HepG2 (cell line): ENCODE data around the gene TNKS1BP1. TPM values are rescaled to one million over a fixed set of nuclear protein-coding genes. Genes with fewer than 3 reads are reported as not detected.

Experiments
- ATAC-seq: fragments of 200-7000 bp; cut with Tn5 transposase; 3 replicates; pipeline ENCODE4 v1.9.1; 2020; ENCODE audit warnings: mild to moderate bottlenecking, moderate library complexity
- BruUV-seq: library from RNA; stranded (reverse); fragments of 400-500 nt; replicated peaks from 2 replicates; lab custom pipeline; 2021; lab: Mats Ljungman, UMichigan
- CTCF ChIA-PET: fragments of 300-600 bp; formaldehyde crosslinking; extraction: SDS; loops from one replicate; lab custom pipeline; 2021; ENCODE audit warnings: low total read pairs, inconsistent platforms, low intra/inter-chr PET ratio; lab: Yijun Ruan, JAX
- POLR2A ChIA-PET: fragments of 350-600 bp; sonication (Branson Sonifier 250); formaldehyde crosslinking; loops from one replicate; lab custom pipeline; 2020; ENCODE audit warnings: antibody characterized with exemption, inconsistent platforms; lab: Yijun Ruan, JAX
- DNase-seq: peaks from one replicate; pipeline ENCODE4 v3.0.0-alpha.2; 2015; ENCODE audit warnings: low spot score
- FAIRE-seq: peaks from 3 replicates; lab custom pipeline; 2011; peaks lifted over from hg19 to GRCh38; lab: Jason Lieb, UNC
- H2AFZ ChIP-seq: one replicate; pipeline ENCODE4 v1.6.1; 2011; ENCODE audit warnings: low read length, inconsistent platforms
- H3K27ac ChIP-seq: fragments of 300-600 bp; 3 replicates; pipeline ENCODE4 v1.8.0; 2011; ENCODE audit warnings: mixed run types, mild to moderate bottlenecking, mixed read lengths, low read length, inconsistent platforms; ENCODE audit not compliant: insufficient read depth; ENCODE audit errors: extremely low read length
- H3K27me3 ChIP-seq, 2 experiments: fragments of 200-600 bp in 1 of 2; 2 replicates in 1 of 2; 3 replicates in 1 of 2; pipeline versions ENCODE4 v1.6.0 to v1.8.0; 2011; ENCODE audit warnings: low read length in 2 of 2, mild to moderate bottlenecking in 2 of 2, moderate library complexity in 2 of 2, inconsistent platforms in 1 of 2; ENCODE audit not compliant: insufficient read depth in 2 of 2, control insufficient read depth in 1 of 2
- H3K36me3 ChIP-seq, 2 experiments: fragments of 200-600 bp in 1 of 2; replicated peaks in 1 of 2; 2 replicates in 1 of 2; 3 replicates in 1 of 2; pipeline versions ENCODE4 v1.5.1 to v1.8.0; 2011; ENCODE audit warnings: low read length in 2 of 2, inconsistent platforms in 1 of 2; ENCODE audit not compliant: insufficient read depth in 2 of 2, control insufficient read depth in 1 of 2
- H3K4me1 ChIP-seq: 2 replicates; pipeline ENCODE4 v1.5.1; 2012; ENCODE audit warnings: low read length, inconsistent platforms; ENCODE audit not compliant: insufficient read depth
- H3K4me2 ChIP-seq: 2 replicates; pipeline ENCODE4 v1.6.0; 2011; ENCODE audit warnings: low read depth, low read length, inconsistent platforms
- H3K4me3 ChIP-seq, 3 experiments: fragments of 200-600 bp in 1 of 3; sonication (generic), shearing (Covaris generic) in 1 of 3; replicated peaks in 1 of 3; 2 replicates each; pipeline ENCODE4 v1.5.1; 2011 to 2016; ENCODE audit warnings: low read length in 3 of 3, inconsistent platforms in 2 of 3, low read depth in 2 of 3, mild to moderate bottlenecking in 2 of 3, control low read depth in 1 of 3, mixed read lengths in 1 of 3; ENCODE audit not compliant: insufficient read depth in 1 of 3
- H3K79me2 ChIP-seq: one replicate; pipeline ENCODE4 v1.6.1; 2011; ENCODE audit warnings: low read length, inconsistent platforms; ENCODE audit not compliant: insufficient read depth
- H3K9ac ChIP-seq: 2 replicates; pipeline ENCODE4 v1.6.0; 2011; ENCODE audit warnings: mild to moderate bottlenecking, low read depth, low read length, inconsistent platforms; ENCODE audit not compliant: insufficient read depth
- H3K9me3 ChIP-seq: 2 replicates; pipeline ENCODE4 v1.5.1; 2012; ENCODE audit warnings: mild to moderate bottlenecking, low read length
- H4K20me1 ChIP-seq: 2 replicates; pipeline ENCODE4 v1.6.0; 2011; ENCODE audit warnings: inconsistent platforms, mild to moderate bottlenecking, low read length, moderate library complexity; ENCODE audit not compliant: insufficient read depth
- BHLHE40 ChIP-seq: IDR thresholded peaks from 2 replicates; pipeline ENCODE4 v1.6.1; 2011; ENCODE audit warnings: low read length, improper control_type of control experiment
- BORCS8-MEF2B ChIP-seq: sonication (generic); formaldehyde crosslinking; IDR thresholded peaks from 2 replicates; pipeline ENCODE4 v1.8.0; 2022; ENCODE audit warnings: mild to moderate bottlenecking, missing genetic modification reagents
- DMTF1 ChIP-seq: sonication (generic); formaldehyde crosslinking; IDR thresholded peaks from 2 replicates; pipeline ENCODE4 v1.4.0; 2020; ENCODE audit warnings: mild to moderate bottlenecking, missing genetic modification reagents
- GABPA ChIP-seq, 2 experiments: IDR thresholded peaks; 2 replicates each; pipeline ENCODE4 v1.6.1; 2011 to 2016; ENCODE audit warnings: low read depth in 2 of 2, low read length in 1 of 2, missing biosample characterization in 1 of 2, missing genetic modification characterization in 1 of 2
- HMGXB3 ChIP-seq: sonication (generic); formaldehyde crosslinking; IDR thresholded peaks from 2 replicates; pipeline ENCODE4 v1.4.0; 2020; ENCODE audit warnings: missing genetic modification reagents, borderline replicate concordance
- ZFP90 ChIP-seq: sonication (generic); formaldehyde crosslinking; IDR thresholded peaks from 2 replicates; pipeline ENCODE4 v1.8.0; 2022; ENCODE audit warnings: missing genetic modification reagents, mild to moderate bottlenecking, inconsistent platforms, borderline replicate concordance
- ZMAT5 ChIP-seq: sonication (generic); formaldehyde crosslinking; IDR thresholded peaks from 2 replicates; pipeline ENCODE4 v1.5.0; 2020; ENCODE audit warnings: mild to moderate bottlenecking, low read depth, missing genetic modification reagents, borderline replicate concordance
- ZNF513 ChIP-seq: sonication (generic); formaldehyde crosslinking; conservative IDR thresholded peaks from 2 replicates; pipeline ENCODE4 v1.5.0; 2020; ENCODE audit warnings: missing genetic modification reagents
- ZNF562 ChIP-seq: sonication (generic); formaldehyde crosslinking; IDR thresholded peaks from 2 replicates; pipeline ENCODE4 v1.8.0; 2022; ENCODE audit warnings: missing genetic modification reagents, borderline replicate concordance
- WGBS: methylation state at CpG from one replicate; pipeline ENCODE4 v1.1.6; 2017; ENCODE audit warnings: low lambda C conversion rate; 5-methylcytosine and 5-hydroxymethylcytosine counted together
- in situ Hi-C: cut with HindIII; loops from 2 replicates; pipeline ENCODE4 v1.10.0; 2017; ENCODE audit warnings: low pct_unique_long_range_greater_than_20kb; ENCODE audit not compliant: extremely low pct_ligation_motif_present
- intact Hi-C: fragments of 100-400 bp; cut with micrococcal nuclease; formaldehyde crosslinking; loops from one replicate; pipeline ENCODE4 v1.10.0; 2022; ENCODE audit not compliant: unreplicated experiment
- polyA plus RNA-seq, 8 experiments: library from polyadenylated mRNA; depleted of rRNA in 3 of 8; stranded (reverse) in 7 of 8; unstranded in 1 of 8; fragments of >200 nt; fragmentation: Illumina TruSeq in 4 of 8; extraction: Trizol in 4 of 8; gene quantifications; 2 replicates each; pipeline versions ENCODE4 v1.2.1 to v1.2.3, GENCODE V29; 2011 to 2016; ENCODE audit warnings: low read depth in 4 of 8, missing spikeins in 1 of 8, mixed read lengths in 1 of 8; ENCODE audit not compliant: insufficient read depth in 1 of 8
- total RNA-seq, 5 experiments: library from RNA; depleted of rRNA; stranded (reverse); fragments of >200 nt; fragmentation: Illumina TruSeq; extraction: Trizol; gene quantifications; 2 replicates each; pipeline ENCODE4 v1.2.3, GENCODE V29; 2016; ENCODE audit warnings: low read depth in 1 of 5

Gene TNKS1BP1
- total and polyA plus RNA-seq, 2 of the 13 experiments (the other 11 are each of a cell fraction or from before 2014, with no cell fraction given), result 13.7 to 15.0 TPM

GRCh38 chr11:57354699-57355098, 29.9 kb upstream of the TNKS1BP1 start:
- Histone ChIP-seq H3K9ac (no peak overlapping the region), H3K36me3 (no peaks in the 10 kb centered on the region), H3K9me3 (no peaks in the 10 kb centered on the region), H4K20me1 (no peaks in the 10 kb centered on the region), H3K4me2 (no peak overlapping the region), H3K27ac (no peak overlapping the region), H3K79me2 (no peaks in the 10 kb centered on the region), H3K4me3 (no peak overlapping the region), H3K27me3 (peaks cover 0 to 14% of the 10 kb centered on the region in 2 experiments; a peak in 3 of 5 replicates), H2AFZ (no peak overlapping the region), H3K4me1 (peaks cover 5% of the 10 kb centered on the region)
- TF ChIP-seq GABPA (IDR thresholded peaks at IDR 0.05; ENCODE audit: low read depth, low read length) (no peak), GABPA (CRISPR knock-in tag; IDR thresholded peaks at IDR 0.05; ENCODE audit: low read depth) (no peak), ZFP90 (CRISPR knock-in tag) (no peak), DMTF1 (CRISPR knock-in tag) (no peak), ZNF562 (CRISPR knock-in tag) (no peak), BHLHE40 (no peak), ZMAT5 (CRISPR knock-in tag) (no peak), ZNF513 (no peak), BORCS8-MEF2B (CRISPR knock-in tag) (no peak), HMGXB3 (CRISPR knock-in tag) (no peak)
- in situ Hi-C loops (loop anchor here (10.0 kb wide), 1 partner anchor 510 kb away; no protein-coding TSS in a partner anchor), intact Hi-C loops (no loop called here)
- BruUV-seq, result no TSS peak
- CTCF ChIA-PET, result no interaction called here
- FAIRE-seq (no peak), DNase-seq (no peak), ATAC-seq (no peak)
- WGBS, result 69% methylated on average over 6 of the region's 6 CpGs
- POLR2A ChIA-PET, result no interaction called here
